HG03045 (cell line): ENCODE measurements around the gene LRCH1.

Source experiments
- ATAC-seq: cut with Tn5 transposase; IDR thresholded peaks from one replicate; pipeline ENCODE4 v1.9.1; 2021; ENCODE audit warnings: mild to moderate bottlenecking, moderate library complexity; ENCODE audit not compliant: unreplicated experiment

LRCH1 gene

GRCh38 chr13:46659413-46660065 lies 106.6 kb downstream of the LRCH1 start:
- no peak for ATAC-seq

- ATAC-seq: no peak
Measured at GRCh38 chr13:46660416-46660815, 107.4 kb downstream of the LRCH1 start.

GRCh38 chr13:46660857-46661256 lies 107.9 kb downstream of the LRCH1 start:
- no peak for ATAC-seq

- ATAC-seq: no peak
Measured at GRCh38 chr13:46662690-46663089, 109.7 kb downstream of the LRCH1 start.

- ATAC-seq: no peak
Measured at GRCh38 chr13:46663206-46664037, 110.5 kb downstream of the LRCH1 start.

GRCh38 chr13:46664195-46664594 lies 111.2 kb downstream of the LRCH1 start:
- no peak for ATAC-seq

GRCh38 chr13:46665248-46665632 lies 112.3 kb downstream of the LRCH1 start:
- no peak for ATAC-seq

GRCh38 chr13:46665633-46666482 lies 112.9 kb downstream of the LRCH1 start:
- ATAC-seq: no peak

GRCh38 chr13:46666727-46667456 lies 113.9 kb downstream of the LRCH1 start:
- no peak for ATAC-seq

GRCh38 chr13:46667687-46668281 lies 114.8 kb downstream of the LRCH1 start:
- ATAC-seq: peak; percentile 60

- peak; percentile 10 for ATAC-seq
Measured at GRCh38 chr13:46668302-46668720, 115.3 kb downstream of the LRCH1 start.

- ATAC-seq: no peak
Measured at GRCh38 chr13:46668931-46669525, 116.1 kb downstream of the LRCH1 start.

GRCh38 chr13:46672338-46673090 lies 119.5 kb downstream of the LRCH1 start:
- no peak for ATAC-seq

GRCh38 chr13:46675016-46675415 lies 122.0 kb downstream of the LRCH1 start:
- no peak for ATAC-seq

GRCh38 chr13:46676378-46676725 lies 123.4 kb downstream of the LRCH1 start:
- ATAC-seq: no peak

- ATAC-seq: peak; percentile 88
Measured at GRCh38 chr13:46679369-46680120, 126.6 kb downstream of the LRCH1 start.

GRCh38 chr13:46682015-46682414 lies 129.0 kb downstream of the LRCH1 start:
- no peak for ATAC-seq

- no peak for ATAC-seq
Measured at GRCh38 chr13:46682707-46683106, 129.7 kb downstream of the LRCH1 start.
